Endothelial cell (in vitro differentiated cells): ENCODE measurements around the gene DLX3. TPM values are rescaled to one million over a fixed set of nuclear protein-coding genes. Genes with fewer than 3 reads are reported as not detected.

Experiments
- DNase-seq: peaks from one replicate; pipeline ENCODE4 v3.0.0; 2021; ENCODE audit warnings: low spot score
- H3K27ac Mint-ChIP-seq: one replicate; pipeline ENCODE4 v1.8.0; 2021; ENCODE audit warnings: mixed read lengths, inconsistent platforms; ENCODE audit not compliant: unreplicated experiment
- H3K27me3 Mint-ChIP-seq: one replicate; pipeline ENCODE4 v1.8.0; 2021; ENCODE audit warnings: mild to moderate bottlenecking, moderate library complexity, mixed read lengths, inconsistent platforms; ENCODE audit not compliant: unreplicated experiment
- H3K36me3 Mint-ChIP-seq: one replicate; pipeline ENCODE4 v1.8.0; 2021; ENCODE audit warnings: mild to moderate bottlenecking, low read depth, mixed read lengths, inconsistent platforms; ENCODE audit not compliant: unreplicated experiment
- H3K4me1 Mint-ChIP-seq: one replicate; pipeline ENCODE4 v1.8.0; 2021; ENCODE audit warnings: mild to moderate bottlenecking, mixed read lengths, inconsistent platforms; ENCODE audit not compliant: unreplicated experiment
- H3K4me3 Mint-ChIP-seq: one replicate; pipeline ENCODE4 v1.8.0; 2021; ENCODE audit warnings: mild to moderate bottlenecking, mixed read lengths, inconsistent platforms; ENCODE audit not compliant: unreplicated experiment
- H3K9me3 Mint-ChIP-seq: one replicate; pipeline ENCODE4 v1.8.0; 2021; ENCODE audit warnings: mixed read lengths, inconsistent platforms; ENCODE audit not compliant: unreplicated experiment
- CTCF ChIP-seq: fragments of 200-600 bp; sonication (generic); IDR thresholded peaks from one replicate; pipeline ENCODE4 v1.5.0; 2021; ENCODE audit warnings: antibody characterized with exemption; ENCODE audit not compliant: unreplicated experiment
- total RNA-seq: library from RNA; stranded (reverse); fragmentation: NEBNext Ultra II Directional; extraction: Animal tissue kit (Norgen Biotek cat#: 25700); gene quantifications from one replicate; pipeline ENCODE4 v1.2.1, GENCODE V29; 2021; ENCODE audit not compliant: unreplicated experiment

DLX3 gene
- total RNA-seq, 1 donor from 2014 or later, result 0.13 TPM

GRCh38 chr17:49967621-49968404 is 27.2 kb downstream of the DLX3 start:
- no peak for DNase-seq
- Mint-ChIP-seq H3K4me1 (peaks cover 22% of the 10 kb centered on the region), H3K9me3 (no peaks in the 10 kb centered on the region)

GRCh38 chr17:49967205-49967604 is 27.8 kb downstream of the DLX3 start:
- no peaks in the 10 kb centered on the region for H3K9me3 Mint-ChIP-seq
- no peak overlapping the region for H3K27ac Mint-ChIP-seq
- no peak overlapping the region for H3K4me3 Mint-ChIP-seq
- H3K27me3 Mint-ChIP-seq, result peaks cover 58% of the 10 kb centered on the region
- H3K4me1 Mint-ChIP-seq, result peaks cover 22% of the 10 kb centered on the region
- no peak for TF ChIP-seq CTCF
- DNase-seq, result no peak
- H3K36me3 Mint-ChIP-seq, result peaks cover 6% of the 10 kb centered on the region

More at GRCh38 chr17:49967621-49968404, 27.2 kb downstream of the DLX3 start:
- Mint-ChIP-seq H3K27me3 (peaks cover 58% of the 10 kb centered on the region), H3K36me3 (peaks cover 6% of the 10 kb centered on the region), H3K27ac (no peak overlapping the region), H3K4me3 (peak overlapping the region; percentile 62)
- no peak for TF ChIP-seq CTCF

GRCh38 chr17:49966767-49967166 is 28.3 kb downstream of the DLX3 start:
- TF ChIP-seq CTCF, result no peak
- Mint-ChIP-seq H3K27me3 (peaks cover 58% of the 10 kb centered on the region), H3K4me3 (no peak overlapping the region), H3K4me1 (peaks cover 22% of the 10 kb centered on the region), H3K9me3 (no peaks in the 10 kb centered on the region), H3K36me3 (peaks cover 6% of the 10 kb centered on the region), H3K27ac (no peak overlapping the region)
- DNase-seq, result no peak

GRCh38 chr17:49965524-49965909 is 29.5 kb downstream of the DLX3 start:
- H3K4me3 Mint-ChIP-seq, result no peak overlapping the region
- no peak for TF ChIP-seq CTCF
- DNase-seq, result no peak
- H3K27me3 Mint-ChIP-seq, result peaks cover 56% of the 10 kb centered on the region
- peaks cover under 1% of the 10 kb centered on the region for H3K36me3 Mint-ChIP-seq
- H3K9me3 Mint-ChIP-seq, result no peaks in the 10 kb centered on the region
- H3K4me1 Mint-ChIP-seq, result peaks cover 19% of the 10 kb centered on the region
- H3K27ac Mint-ChIP-seq, result no peak overlapping the region

- no peaks in the 10 kb centered on the region for H3K36me3 Mint-ChIP-seq
- no peak for DNase-seq
- peaks cover 19% of the 10 kb centered on the region for H3K4me1 Mint-ChIP-seq
- peaks cover 50% of the 10 kb centered on the region for H3K27me3 Mint-ChIP-seq
- no peaks in the 10 kb centered on the region for H3K9me3 Mint-ChIP-seq
- no peak for TF ChIP-seq CTCF
- no peak overlapping the region for H3K4me3 Mint-ChIP-seq
- H3K27ac Mint-ChIP-seq, result peak overlapping the region; percentile 9
Measured at GRCh38 chr17:49964769-49965523, 30.1 kb downstream of the DLX3 start.
